ENCODE measurements around the gene NAA38.
A peak's percentile ranks its signal among the peaks of the same experiment; 100 is the strongest.

Gene NAA38

GRCh38 chr17:7843536-7844291 is 13.6 kb downstream of the NAA38 start:
- Histone ChIP-seq H3K4me1 (ENCODE audit: control insufficient read depth, insufficient read depth, low read length) (peaks cover 54% of the 10 kb centered on the region), H3K27ac (ENCODE audit: low read length) (peak overlapping the region; percentile 92), H3K27me3 (ENCODE audit: control insufficient read depth in 1 of 2, insufficient read depth in 2 of 2, low read length in 2 of 2) (no peaks in the 10 kb centered on the region), H3K4me3 (ENCODE audit: low read length in 2 of 2) (peak overlapping the region; percentile 69 to 87), H3K9me3 (ENCODE audit: control insufficient read depth in 2 of 2, low read length in 2 of 2) (no peaks in the 10 kb centered on the region), H3K9ac (ENCODE audit: low read length in 2 of 2) (peak overlapping the region; percentile 79 to 98), H3K36me3 (ENCODE audit: control insufficient read depth in 2 of 2, insufficient read depth in 2 of 2, low read length in 2 of 2) (peaks cover 19 to 20% of the 10 kb centered on the region in 2 donors)

GRCh38 chr17:7843257-7843535 is 14.2 kb downstream of the NAA38 start:
- peaks cover 19 to 20% of the 10 kb centered on the region in 2 donors for H3K36me3 ChIP-seq (ENCODE audit: control insufficient read depth in 2 of 2, insufficient read depth in 2 of 2, low read length in 2 of 2)
- H3K27ac ChIP-seq (ENCODE audit: low read length) = peak overlapping the region; percentile 92
- peak overlapping the region; percentile 78 to 98 for H3K9ac ChIP-seq (ENCODE audit: low read length in 2 of 2)
- no peaks in the 10 kb centered on the region for H3K27me3 ChIP-seq (ENCODE audit: control insufficient read depth in 1 of 2, insufficient read depth in 2 of 2, low read length in 2 of 2)
- H3K4me1 ChIP-seq (ENCODE audit: control insufficient read depth, insufficient read depth, low read length) = peaks cover 58% of the 10 kb centered on the region
- H3K4me3 ChIP-seq (ENCODE audit: low read length in 2 of 2) = peak overlapping the region; percentile 69 to 87
- H3K9me3 ChIP-seq (ENCODE audit: control insufficient read depth in 2 of 2, low read length in 2 of 2) = no peaks in the 10 kb centered on the region

GRCh38 chr17:7842380-7843256 is 14.7 kb downstream of the NAA38 start:
- Histone ChIP-seq H3K4me3 (ENCODE audit: low read length in 2 of 2) (peak overlapping the region; percentile 69 to 87), H3K9me3 (ENCODE audit: control insufficient read depth in 2 of 2, low read length in 2 of 2) (no peaks in the 10 kb centered on the region), H3K9ac (ENCODE audit: low read length in 2 of 2) (peak overlapping the region; percentile 87 to 98), H3K27me3 (ENCODE audit: control insufficient read depth in 1 of 2, insufficient read depth in 2 of 2, low read length in 2 of 2) (no peaks in the 10 kb centered on the region), H3K4me1 (ENCODE audit: control insufficient read depth, insufficient read depth, low read length) (peaks cover 60% of the 10 kb centered on the region), H3K36me3 (ENCODE audit: control insufficient read depth in 2 of 2, insufficient read depth in 2 of 2, low read length in 2 of 2) (peaks cover 16 to 18% of the 10 kb centered on the region in 2 donors), H3K27ac (ENCODE audit: low read length) (peak overlapping the region; percentile 92)

DNA sequence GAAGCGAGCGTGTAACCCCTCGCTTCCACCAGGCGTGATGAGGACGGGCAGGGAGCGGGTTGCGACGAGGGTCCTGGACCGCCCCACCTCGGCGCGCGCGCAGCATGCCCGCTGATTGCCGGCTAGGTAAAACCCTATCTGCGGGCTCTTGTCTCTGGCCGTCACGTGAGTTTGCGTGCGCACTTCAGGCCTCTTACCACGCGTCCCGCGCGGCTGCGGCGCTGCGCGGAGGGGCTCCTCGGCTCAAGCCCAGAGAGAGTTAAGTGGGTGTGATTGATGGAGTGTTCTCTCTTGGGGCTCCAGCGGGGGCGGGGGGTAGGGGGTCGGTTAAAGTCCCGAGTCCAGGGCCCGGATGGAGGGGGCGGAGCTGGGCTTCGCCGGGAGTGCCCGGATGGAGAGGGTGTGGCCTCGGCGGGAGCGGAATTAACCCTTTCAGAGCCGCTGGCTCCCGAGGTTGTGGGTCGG is 15.4 kb downstream of the NAA38 start:
- no peaks in the 10 kb centered on the region for H3K27me3 ChIP-seq (ENCODE audit: control insufficient read depth in 1 of 2, insufficient read depth in 2 of 2, low read length in 2 of 2)
- H3K27ac ChIP-seq (ENCODE audit: low read length) = peak overlapping the region; percentile 92
- H3K9me3 ChIP-seq (ENCODE audit: control insufficient read depth in 2 of 2, low read length in 2 of 2) = no peaks in the 10 kb centered on the region
- peak overlapping the region; percentile 69 to 87 for H3K4me3 ChIP-seq (ENCODE audit: low read length in 2 of 2)
- peak overlapping the region; percentile 87 to 98 for H3K9ac ChIP-seq (ENCODE audit: low read length in 2 of 2)
- peaks cover 67% of the 10 kb centered on the region for H3K4me1 ChIP-seq (ENCODE audit: control insufficient read depth, insufficient read depth, low read length)
- peaks cover 11 to 16% of the 10 kb centered on the region in 2 donors for H3K36me3 ChIP-seq (ENCODE audit: control insufficient read depth in 2 of 2, insufficient read depth in 2 of 2, low read length in 2 of 2)

GRCh38 chr17:7841396-7841914 is 15.9 kb downstream of the NAA38 start:
- H3K9me3 ChIP-seq (ENCODE audit: control insufficient read depth in 2 of 2, low read length in 2 of 2) = no peaks in the 10 kb centered on the region
- no peaks in the 10 kb centered on the region for H3K27me3 ChIP-seq (ENCODE audit: control insufficient read depth in 1 of 2, insufficient read depth in 2 of 2, low read length in 2 of 2)
- peak overlapping the region; percentile 92 for H3K27ac ChIP-seq (ENCODE audit: low read length)
- peaks cover 8 to 15% of the 10 kb centered on the region in 2 donors for H3K36me3 ChIP-seq (ENCODE audit: control insufficient read depth in 2 of 2, insufficient read depth in 2 of 2, low read length in 2 of 2)
- peak overlapping the region; percentile 72 to 98 for H3K9ac ChIP-seq (ENCODE audit: low read length in 2 of 2)
- H3K4me3 ChIP-seq (ENCODE audit: low read length in 2 of 2) = peak overlapping the region; percentile 69 to 87
- peaks cover 72% of the 10 kb centered on the region for H3K4me1 ChIP-seq (ENCODE audit: control insufficient read depth, insufficient read depth, low read length)

DNA sequence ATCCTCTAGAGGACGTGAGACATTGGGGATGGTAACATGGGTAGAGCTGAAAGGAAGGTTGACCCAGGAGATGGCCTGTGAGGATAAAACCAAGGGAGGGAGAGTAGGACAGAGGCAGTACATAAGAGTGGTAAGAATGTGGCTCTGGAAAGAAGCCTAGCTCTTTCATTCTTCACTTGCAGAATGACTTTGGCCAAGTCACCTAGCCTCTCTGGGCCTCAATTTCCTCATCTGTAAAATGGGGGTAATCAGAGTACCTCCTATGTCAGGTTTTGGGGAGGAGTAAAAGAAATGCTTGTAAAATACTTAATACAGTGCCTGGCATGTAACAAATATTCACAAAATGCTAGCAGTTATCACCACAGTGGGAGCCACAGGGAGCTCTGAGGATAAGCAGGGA is 16.5 kb downstream of the NAA38 start:
- Histone ChIP-seq H3K9ac (ENCODE audit: low read length in 2 of 2) (peak overlapping the region; percentile 72 to 98), H3K4me3 (ENCODE audit: low read length in 2 of 2) (peak overlapping the region; percentile 69 to 87), H3K4me1 (ENCODE audit: control insufficient read depth, insufficient read depth, low read length) (peaks cover 77% of the 10 kb centered on the region)

GRCh38 chr17:7840441-7840840 is 16.9 kb downstream of the NAA38 start:
- H3K4me1 ChIP-seq (ENCODE audit: control insufficient read depth, insufficient read depth, low read length) = peaks cover 76% of the 10 kb centered on the region
- no peaks in the 10 kb centered on the region for H3K27me3 ChIP-seq (ENCODE audit: control insufficient read depth in 1 of 2, insufficient read depth in 2 of 2, low read length in 2 of 2)
- H3K4me3 ChIP-seq (ENCODE audit: low read length in 2 of 2) = no peak overlapping the region
- H3K9ac ChIP-seq (ENCODE audit: low read length in 2 of 2) = peak overlapping the region in 1 of 2 donors; percentile 98
- H3K27ac ChIP-seq (ENCODE audit: low read length) = peak overlapping the region; percentile 92
- H3K36me3 ChIP-seq (ENCODE audit: control insufficient read depth in 2 of 2, insufficient read depth in 2 of 2, low read length in 2 of 2) = peaks cover 3 to 10% of the 10 kb centered on the region in 2 donors
- H3K9me3 ChIP-seq (ENCODE audit: control insufficient read depth in 2 of 2, low read length in 2 of 2) = no peaks in the 10 kb centered on the region

More for the DNA sequence above, 16.5 kb downstream of the NAA38 start:
- H3K27me3 ChIP-seq (ENCODE audit: control insufficient read depth in 1 of 2, insufficient read depth in 2 of 2, low read length in 2 of 2) = no peaks in the 10 kb centered on the region
- H3K9me3 ChIP-seq (ENCODE audit: control insufficient read depth in 2 of 2, low read length in 2 of 2) = no peaks in the 10 kb centered on the region
- peak overlapping the region; percentile 92 for H3K27ac ChIP-seq (ENCODE audit: low read length)
- H3K36me3 ChIP-seq (ENCODE audit: control insufficient read depth in 2 of 2, insufficient read depth in 2 of 2, low read length in 2 of 2) = peaks cover 3 to 13% of the 10 kb centered on the region in 2 donors

GRCh38 chr17:7839876-7840261 is 17.5 kb downstream of the NAA38 start:
- Histone ChIP-seq H3K27ac (ENCODE audit: low read length) (peak overlapping the region; percentile 49), H3K4me3 (ENCODE audit: low read length in 2 of 2) (no peak overlapping the region), H3K4me1 (ENCODE audit: control insufficient read depth, insufficient read depth, low read length) (peaks cover 70% of the 10 kb centered on the region)

DNA sequence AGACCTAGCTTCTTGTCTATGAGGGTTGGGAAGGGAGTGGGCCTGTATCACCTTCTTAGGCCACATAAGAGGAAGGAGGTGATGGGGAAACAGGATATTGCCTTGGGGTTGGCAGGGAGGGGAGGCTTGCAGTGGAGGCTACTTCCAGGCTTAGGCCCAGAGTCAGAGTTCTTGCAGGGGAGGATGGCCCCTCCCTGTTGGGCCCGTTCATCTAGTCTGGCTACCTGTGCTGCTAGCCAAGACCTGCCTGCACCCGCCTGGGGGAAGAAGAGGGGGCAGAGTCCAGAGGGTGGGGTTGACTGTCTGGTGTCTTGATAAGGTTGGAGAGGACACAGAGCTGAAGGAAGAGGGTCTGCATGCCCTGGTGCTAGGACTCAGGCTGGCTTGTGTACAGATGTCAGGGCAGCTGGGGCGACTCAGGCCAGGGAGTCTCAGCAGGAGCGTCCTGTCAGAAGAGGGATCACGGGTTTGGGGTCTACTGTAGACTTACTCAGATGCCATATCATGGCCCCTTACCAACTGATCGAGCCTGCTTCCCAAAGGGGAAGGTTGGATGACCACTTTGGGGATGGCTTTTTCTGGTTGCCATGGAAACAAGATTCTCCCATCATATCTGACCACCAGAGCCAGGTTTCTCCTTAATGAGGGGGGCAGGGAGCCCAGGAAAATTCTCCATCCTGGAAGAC is 18.0 kb downstream of the NAA38 start:
- Histone ChIP-seq H3K27ac (ENCODE audit: low read length) (peak overlapping the region; percentile 49), H3K9me3 (ENCODE audit: control insufficient read depth in 2 of 2, low read length in 2 of 2) (no peaks in the 10 kb centered on the region), H3K4me1 (ENCODE audit: control insufficient read depth, insufficient read depth, low read length) (peaks cover 65% of the 10 kb centered on the region), H3K9ac (ENCODE audit: low read length in 2 of 2) (no peak overlapping the region), H3K27me3 (ENCODE audit: control insufficient read depth in 1 of 2, insufficient read depth in 2 of 2, low read length in 2 of 2) (no peaks in the 10 kb centered on the region), H3K36me3 (ENCODE audit: control insufficient read depth in 2 of 2, insufficient read depth in 2 of 2, low read length in 2 of 2) (peaks cover 3 to 10% of the 10 kb centered on the region in 2 donors), H3K4me3 (ENCODE audit: low read length in 2 of 2) (no peak overlapping the region)

More at GRCh38 chr17:7839876-7840261, 17.5 kb downstream of the NAA38 start:
- Histone ChIP-seq H3K36me3 (ENCODE audit: control insufficient read depth in 2 of 2, insufficient read depth in 2 of 2, low read length in 2 of 2) (peaks cover 3 to 10% of the 10 kb centered on the region in 2 donors), H3K9me3 (ENCODE audit: control insufficient read depth in 2 of 2, low read length in 2 of 2) (no peaks in the 10 kb centered on the region), H3K9ac (ENCODE audit: low read length in 2 of 2) (no peak overlapping the region), H3K27me3 (ENCODE audit: control insufficient read depth in 1 of 2, insufficient read depth in 2 of 2, low read length in 2 of 2) (no peaks in the 10 kb centered on the region)

All from stomach smooth muscle (tissue), 2 donors.